K562 (cell line): ENCODE measurements around the gene NELFE. TPM values are rescaled to one million over a fixed set of nuclear protein-coding genes. Genes with fewer than 3 reads are reported as not detected.

ENCODE experiments used
- CTBP1 ChIP-seq: fragments of 450-650 bp; IDR thresholded peaks from 2 replicates; pipeline ENCODE4 v1.6.1; 2016; ENCODE audit warnings: borderline replicate concordance
- HDAC3 ChIP-seq: fragments of 450-650 bp; IDR thresholded peaks from 2 replicates; pipeline ENCODE4 v1.6.1; 2018; ENCODE audit warnings: borderline replicate concordance, mild to moderate bottlenecking, moderate library complexity; ENCODE audit not compliant: partially characterized antibody
- MCM3 ChIP-seq: fragments of 450-650 bp; IDR thresholded peaks from 2 replicates; pipeline ENCODE4 v1.6.1; 2016
- MYBL2 ChIP-seq, 2 experiments: fragments of 450-650 bp in 1 of 2; sonication (generic) in 1 of 2; formaldehyde crosslinking in 1 of 2; IDR thresholded peaks; 2 replicates each; pipeline versions ENCODE4 v1.6.1 to v1.8.1; 2017 to 2022; ENCODE audit warnings: borderline replicate concordance in 1 of 2, inconsistent platforms in 1 of 2, low read depth in 1 of 2, mild to moderate bottlenecking in 1 of 2, missing genetic modification reagents in 1 of 2, moderate library complexity in 1 of 2
- SMARCE1 ChIP-seq: fragments of 450-650 bp; IDR thresholded peaks from 2 replicates; pipeline ENCODE4 v1.7.1; 2016; ENCODE audit warnings: mild to moderate bottlenecking
- ZNF121 ChIP-seq: sonication (generic); formaldehyde crosslinking; conservative IDR thresholded peaks from 2 replicates; pipeline ENCODE4 v1.8.0; 2022; ENCODE audit warnings: missing genetic modification reagents
- ZNF282 ChIP-seq: sonication (generic); formaldehyde crosslinking; IDR thresholded peaks from 2 replicates; pipeline ENCODE4 v1.8.1; 2023; ENCODE audit warnings: missing genetic modification reagents
- ZNF696 ChIP-seq: fragments of 250-450 bp; sonication (Bioruptor Pico); conservative IDR thresholded peaks from 2 replicates; pipeline ENCODE4 v1.4.0; 2020; ENCODE audit warnings: mild to moderate bottlenecking, moderate library complexity
- polyA plus RNA-seq, 8 experiments: library from polyadenylated mRNA; depleted of rRNA in 4 of 8; stranded (reverse) in 5 of 8; unstranded in 3 of 8; fragments of >200 nt; fragmentation: Nextera tagmentation in 2 of 8; fragmentation: Illumina TruSeq in 1 of 8; extraction: Ambion mirVana in 2 of 8; extraction: Trizol in 1 of 8; gene quantifications; 2 replicates each; pipeline versions ENCODE4 v1.2.1 to v1.2.3, GENCODE V29; 2011 to 2014; ENCODE audit warnings: inconsistent platforms in 1 of 8, missing spikeins in 1 of 8
- total RNA-seq, 7 experiments: library from RNA; depleted of rRNA in 6 of 7; stranded (reverse); fragments of >200 nt in 6 of 7; fragmentation: Illumina TruSeq in 2 of 7; extraction: Trizol in 2 of 7; gene quantifications; 2 replicates each; pipeline versions ENCODE4 v1.2.1 to v1.2.3, GENCODE V29; 2011 to 2021; ENCODE audit warnings: low replicate concordance in 1 of 7
- TF ChIP-seq, protein P1 (sequence below): fragments of 200-600 bp; sonication (generic); IDR thresholded peaks from one replicate; pipeline ENCODE4 v1.6.1; 2012; ENCODE audit warnings: mild to moderate bottlenecking, low read depth, low read length, inconsistent platforms
- TF ChIP-seq, protein P2 (sequence below): sonication (generic); formaldehyde crosslinking; IDR thresholded peaks from 2 replicates; pipeline ENCODE4 v1.8.1; 2022; ENCODE audit warnings: missing genetic modification reagents
- TF ChIP-seq, protein P3 (sequence below): fragments of 250-450 bp; sonication (Bioruptor Pico); IDR thresholded peaks from 2 replicates; pipeline ENCODE4 v1.9.0; 2021; ENCODE audit warnings: mild to moderate bottlenecking, inconsistent platforms

NELFE gene
- total and polyA plus RNA-seq, 9 of the 15 experiments (the other 6 are each of a cell fraction or from before 2014, with no cell fraction given), result 15.2 to 157 (median 91.5) TPM

DNA sequence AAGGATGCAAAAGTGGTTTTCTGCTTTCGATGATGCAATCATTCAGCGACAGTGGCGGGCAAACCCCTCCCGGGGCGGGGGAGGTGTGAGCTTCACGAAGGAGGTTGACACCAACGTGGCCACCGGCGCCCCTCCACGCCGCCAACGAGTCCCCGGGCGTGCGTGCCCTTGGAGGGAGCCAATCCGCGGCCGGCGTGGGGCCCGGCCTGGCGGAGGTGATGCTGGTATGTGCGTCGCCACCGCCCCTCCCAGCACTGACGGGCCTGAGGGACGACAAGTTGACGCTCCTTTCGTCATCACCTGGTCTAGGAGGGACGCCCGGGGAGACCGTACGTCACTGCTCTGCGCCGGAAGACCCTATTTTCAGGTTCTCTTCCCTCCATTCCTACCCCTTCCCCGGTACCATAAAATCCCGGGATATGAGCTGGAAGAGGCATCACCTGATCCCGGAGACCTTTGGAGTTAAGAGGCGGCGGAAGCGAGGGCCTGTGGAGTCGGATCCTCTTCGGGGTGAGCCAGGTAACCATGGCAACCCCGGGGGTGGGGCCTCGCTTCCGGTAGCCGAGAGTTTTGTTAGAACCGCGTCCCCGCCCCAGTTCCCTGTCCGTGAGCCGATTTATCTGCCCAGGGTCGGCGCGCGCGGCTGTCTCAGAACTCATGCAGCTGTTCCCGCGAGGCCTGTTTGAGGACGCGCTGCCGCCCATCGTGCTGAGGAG, 13.4 kb upstream of the NELFE start, which contains the start of gene DXO (continued):
- TF ChIP-seq, protein P1, sequence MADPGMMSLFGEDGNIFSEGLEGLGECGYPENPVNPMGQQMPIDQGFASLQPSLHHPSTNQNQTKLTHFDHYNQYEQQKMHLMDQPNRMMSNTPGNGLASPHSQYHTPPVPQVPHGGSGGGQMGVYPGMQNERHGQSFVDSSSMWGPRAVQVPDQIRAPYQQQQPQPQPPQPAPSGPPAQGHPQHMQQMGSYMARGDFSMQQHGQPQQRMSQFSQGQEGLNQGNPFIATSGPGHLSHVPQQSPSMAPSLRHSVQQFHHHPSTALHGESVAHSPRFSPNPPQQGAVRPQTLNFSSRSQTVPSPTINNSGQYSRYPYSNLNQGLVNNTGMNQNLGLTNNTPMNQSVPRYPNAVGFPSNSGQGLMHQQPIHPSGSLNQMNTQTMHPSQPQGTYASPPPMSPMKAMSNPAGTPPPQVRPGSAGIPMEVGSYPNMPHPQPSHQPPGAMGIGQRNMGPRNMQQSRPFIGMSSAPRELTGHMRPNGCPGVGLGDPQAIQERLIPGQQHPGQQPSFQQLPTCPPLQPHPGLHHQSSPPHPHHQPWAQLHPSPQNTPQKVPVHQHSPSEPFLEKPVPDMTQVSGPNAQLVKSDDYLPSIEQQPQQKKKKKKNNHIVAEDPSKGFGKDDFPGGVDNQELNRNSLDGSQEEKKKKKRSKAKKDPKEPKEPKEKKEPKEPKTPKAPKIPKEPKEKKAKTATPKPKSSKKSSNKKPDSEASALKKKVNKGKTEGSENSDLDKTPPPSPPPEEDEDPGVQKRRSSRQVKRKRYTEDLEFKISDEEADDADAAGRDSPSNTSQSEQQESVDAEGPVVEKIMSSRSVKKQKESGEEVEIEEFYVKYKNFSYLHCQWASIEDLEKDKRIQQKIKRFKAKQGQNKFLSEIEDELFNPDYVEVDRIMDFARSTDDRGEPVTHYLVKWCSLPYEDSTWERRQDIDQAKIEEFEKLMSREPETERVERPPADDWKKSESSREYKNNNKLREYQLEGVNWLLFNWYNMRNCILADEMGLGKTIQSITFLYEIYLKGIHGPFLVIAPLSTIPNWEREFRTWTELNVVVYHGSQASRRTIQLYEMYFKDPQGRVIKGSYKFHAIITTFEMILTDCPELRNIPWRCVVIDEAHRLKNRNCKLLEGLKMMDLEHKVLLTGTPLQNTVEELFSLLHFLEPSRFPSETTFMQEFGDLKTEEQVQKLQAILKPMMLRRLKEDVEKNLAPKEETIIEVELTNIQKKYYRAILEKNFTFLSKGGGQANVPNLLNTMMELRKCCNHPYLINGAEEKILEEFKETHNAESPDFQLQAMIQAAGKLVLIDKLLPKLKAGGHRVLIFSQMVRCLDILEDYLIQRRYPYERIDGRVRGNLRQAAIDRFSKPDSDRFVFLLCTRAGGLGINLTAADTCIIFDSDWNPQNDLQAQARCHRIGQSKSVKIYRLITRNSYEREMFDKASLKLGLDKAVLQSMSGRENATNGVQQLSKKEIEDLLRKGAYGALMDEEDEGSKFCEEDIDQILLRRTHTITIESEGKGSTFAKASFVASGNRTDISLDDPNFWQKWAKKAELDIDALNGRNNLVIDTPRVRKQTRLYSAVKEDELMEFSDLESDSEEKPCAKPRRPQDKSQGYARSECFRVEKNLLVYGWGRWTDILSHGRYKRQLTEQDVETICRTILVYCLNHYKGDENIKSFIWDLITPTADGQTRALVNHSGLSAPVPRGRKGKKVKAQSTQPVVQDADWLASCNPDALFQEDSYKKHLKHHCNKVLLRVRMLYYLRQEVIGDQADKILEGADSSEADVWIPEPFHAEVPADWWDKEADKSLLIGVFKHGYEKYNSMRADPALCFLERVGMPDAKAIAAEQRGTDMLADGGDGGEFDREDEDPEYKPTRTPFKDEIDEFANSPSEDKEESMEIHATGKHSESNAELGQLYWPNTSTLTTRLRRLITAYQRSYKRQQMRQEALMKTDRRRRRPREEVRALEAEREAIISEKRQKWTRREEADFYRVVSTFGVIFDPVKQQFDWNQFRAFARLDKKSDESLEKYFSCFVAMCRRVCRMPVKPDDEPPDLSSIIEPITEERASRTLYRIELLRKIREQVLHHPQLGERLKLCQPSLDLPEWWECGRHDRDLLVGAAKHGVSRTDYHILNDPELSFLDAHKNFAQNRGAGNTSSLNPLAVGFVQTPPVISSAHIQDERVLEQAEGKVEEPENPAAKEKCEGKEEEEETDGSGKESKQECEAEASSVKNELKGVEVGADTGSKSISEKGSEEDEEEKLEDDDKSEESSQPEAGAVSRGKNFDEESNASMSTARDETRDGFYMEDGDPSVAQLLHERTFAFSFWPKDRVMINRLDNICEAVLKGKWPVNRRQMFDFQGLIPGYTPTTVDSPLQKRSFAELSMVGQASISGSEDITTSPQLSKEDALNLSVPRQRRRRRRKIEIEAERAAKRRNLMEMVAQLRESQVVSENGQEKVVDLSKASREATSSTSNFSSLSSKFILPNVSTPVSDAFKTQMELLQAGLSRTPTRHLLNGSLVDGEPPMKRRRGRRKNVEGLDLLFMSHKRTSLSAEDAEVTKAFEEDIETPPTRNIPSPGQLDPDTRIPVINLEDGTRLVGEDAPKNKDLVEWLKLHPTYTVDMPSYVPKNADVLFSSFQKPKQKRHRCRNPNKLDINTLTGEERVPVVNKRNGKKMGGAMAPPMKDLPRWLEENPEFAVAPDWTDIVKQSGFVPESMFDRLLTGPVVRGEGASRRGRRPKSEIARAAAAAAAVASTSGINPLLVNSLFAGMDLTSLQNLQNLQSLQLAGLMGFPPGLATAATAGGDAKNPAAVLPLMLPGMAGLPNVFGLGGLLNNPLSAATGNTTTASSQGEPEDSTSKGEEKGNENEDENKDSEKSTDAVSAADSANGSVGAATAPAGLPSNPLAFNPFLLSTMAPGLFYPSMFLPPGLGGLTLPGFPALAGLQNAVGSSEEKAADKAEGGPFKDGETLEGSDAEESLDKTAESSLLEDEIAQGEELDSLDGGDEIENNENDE, result no peak
- no peak for TF ChIP-seq ZNF696 (CRISPR knock-in tag)
- peak; percentile 52 for TF ChIP-seq HDAC3
- peak; percentile 94 for TF ChIP-seq CTBP1
- no peak for TF ChIP-seq MCM3
- no peak for TF ChIP-seq MYBL2 (IDR thresholded peaks at IDR 0.05; ENCODE audit: low read depth)
- TF ChIP-seq MYBL2 (CRISPR knock-in tag; IDR thresholded peaks at IDR 0.05; ENCODE audit: borderline replicate concordance), result no peak
- TF ChIP-seq ZNF121 (CRISPR knock-in tag), result no peak
- TF ChIP-seq, protein P2, sequence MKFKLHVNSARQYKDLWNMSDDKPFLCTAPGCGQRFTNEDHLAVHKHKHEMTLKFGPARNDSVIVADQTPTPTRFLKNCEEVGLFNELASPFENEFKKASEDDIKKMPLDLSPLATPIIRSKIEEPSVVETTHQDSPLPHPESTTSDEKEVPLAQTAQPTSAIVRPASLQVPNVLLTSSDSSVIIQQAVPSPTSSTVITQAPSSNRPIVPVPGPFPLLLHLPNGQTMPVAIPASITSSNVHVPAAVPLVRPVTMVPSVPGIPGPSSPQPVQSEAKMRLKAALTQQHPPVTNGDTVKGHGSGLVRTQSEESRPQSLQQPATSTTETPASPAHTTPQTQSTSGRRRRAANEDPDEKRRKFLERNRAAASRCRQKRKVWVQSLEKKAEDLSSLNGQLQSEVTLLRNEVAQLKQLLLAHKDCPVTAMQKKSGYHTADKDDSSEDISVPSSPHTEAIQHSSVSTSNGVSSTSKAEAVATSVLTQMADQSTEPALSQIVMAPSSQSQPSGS (CRISPR knock-in tag), result peak; percentile 96; the same call in 1 of the 2 replicates
- TF ChIP-seq, protein P3, sequence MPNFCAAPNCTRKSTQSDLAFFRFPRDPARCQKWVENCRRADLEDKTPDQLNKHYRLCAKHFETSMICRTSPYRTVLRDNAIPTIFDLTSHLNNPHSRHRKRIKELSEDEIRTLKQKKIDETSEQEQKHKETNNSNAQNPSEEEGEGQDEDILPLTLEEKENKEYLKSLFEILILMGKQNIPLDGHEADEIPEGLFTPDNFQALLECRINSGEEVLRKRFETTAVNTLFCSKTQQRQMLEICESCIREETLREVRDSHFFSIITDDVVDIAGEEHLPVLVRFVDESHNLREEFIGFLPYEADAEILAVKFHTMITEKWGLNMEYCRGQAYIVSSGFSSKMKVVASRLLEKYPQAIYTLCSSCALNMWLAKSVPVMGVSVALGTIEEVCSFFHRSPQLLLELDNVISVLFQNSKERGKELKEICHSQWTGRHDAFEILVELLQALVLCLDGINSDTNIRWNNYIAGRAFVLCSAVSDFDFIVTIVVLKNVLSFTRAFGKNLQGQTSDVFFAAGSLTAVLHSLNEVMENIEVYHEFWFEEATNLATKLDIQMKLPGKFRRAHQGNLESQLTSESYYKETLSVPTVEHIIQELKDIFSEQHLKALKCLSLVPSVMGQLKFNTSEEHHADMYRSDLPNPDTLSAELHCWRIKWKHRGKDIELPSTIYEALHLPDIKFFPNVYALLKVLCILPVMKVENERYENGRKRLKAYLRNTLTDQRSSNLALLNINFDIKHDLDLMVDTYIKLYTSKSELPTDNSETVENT (CRISPR knock-in tag), result peak; percentile 68
- no peak for TF ChIP-seq SMARCE1
- TF ChIP-seq ZNF282 (CRISPR knock-in tag), result no peak
